Astrocyte of the cerebellum (primary cell): ENCODE measurements around the gene KTN1.

Source experiments
- DNase-seq: peaks from one replicate; pipeline ENCODE4 v3.0.0-alpha.2; 2011; ENCODE audit warnings: low read depth
- H3K4me3 ChIP-seq: 2 replicates; pipeline ENCODE4 v1.5.1; 2011; ENCODE audit warnings: mild to moderate bottlenecking, low read depth, low read length, moderate library complexity
- CTCF ChIP-seq: IDR thresholded peaks from 2 replicates; pipeline ENCODE4 v1.5.1; 2012; ENCODE audit warnings: low read length, low read depth, moderate library complexity, mild to moderate bottlenecking; ENCODE audit errors: missing control alignments
- in situ Hi-C: cut with HindIII; loops from 2 replicates; pipeline ENCODE4 v1.10.0; 2017; ENCODE audit warnings: low sequenced_read_pairs

KTN1 gene

GRCh38 chr14:55579724-55580469 is at the start of gene KTN1:
Gene KTN1, plus strand, starts transcription at chr14:55580207. Its CDS starts 31,842 bp downstream, at chr14:55612049.
- DNase-seq: no peak
- TF ChIP-seq CTCF: no peak
- H3K4me3 ChIP-seq: peak within 1 kb of the TSS; percentile 85
- in situ Hi-C loops: no loop called here

- DNase-seq: no peak
- TF ChIP-seq CTCF: no peak
- H3K4me3 ChIP-seq: no peak overlapping the region
- in situ Hi-C loops: no loop called here
These were observed 49.5 kb upstream of the KTN1 start for GRCh38 chr14:55530464-55530863.

GRCh38 chr14:55532645-55533344 is 47.2 kb upstream of the KTN1 start:
- H3K4me3 ChIP-seq: no peak overlapping the region
- in situ Hi-C loops: no loop called here
- TF ChIP-seq CTCF: peak; percentile 28
- DNase-seq: no peak

- H3K4me3 ChIP-seq: no peak overlapping the region
- in situ Hi-C loops: no loop called here
- DNase-seq: no peak
- TF ChIP-seq CTCF: no peak
These were observed 46.0 kb upstream of the KTN1 start for GRCh38 chr14:55533960-55534359.

GRCh38 chr14:55535516-55536203 is 44.3 kb upstream of the KTN1 start:
- in situ Hi-C loops: no loop called here
- no peak overlapping the region for H3K4me3 ChIP-seq
- TF ChIP-seq CTCF: no peak
- no peak for DNase-seq

GRCh38 chr14:55536204-55536708 is 43.8 kb upstream of the KTN1 start:
- in situ Hi-C loops: no loop called here

More at GRCh38 chr14:55536204-55536708, 43.8 kb upstream of the KTN1 start:
- DNase-seq: no peak
- H3K4me3 ChIP-seq: no peak overlapping the region
- no peak for TF ChIP-seq CTCF
